ENCODE measurements around the gene GKN1. TPM values are rescaled to one million over a fixed set of nuclear protein-coding genes. Genes with fewer than 3 reads are reported as not detected.
A peak's percentile ranks its signal among the peaks of the same experiment; 100 is the strongest.

GKN1 gene
- total and polyA plus RNA-seq, 2 experiments from 2014 or later = not detected

GRCh38 chr2:68932402-68932801 is 42.0 kb upstream of the GKN1 start:
- H3K4me3 ChIP-seq = no peak overlapping the region
- peaks cover 8% of the 10 kb centered on the region for H3K27me3 ChIP-seq
- no peak for TF ChIP-seq CTCF (IDR thresholded peaks at IDR 0.05; ENCODE audit: low read depth, low read length)
- H3K9me3 ChIP-seq (ENCODE audit: low read depth) = no peaks in the 10 kb centered on the region
- H3K4me1 ChIP-seq (ENCODE audit: low read depth) = no peaks in the 10 kb centered on the region
- H3K27ac ChIP-seq = no peak overlapping the region
- H3K36me3 ChIP-seq = no peaks in the 10 kb centered on the region
- no peak for DNase-seq (ENCODE audit: low read depth in 1 of 2, low spot score in 1 of 2)

- TF ChIP-seq CTCF (IDR thresholded peaks at IDR 0.05; ENCODE audit: low read depth, low read length) = no peak
- H3K4me1 ChIP-seq (ENCODE audit: low read depth) = no peaks in the 10 kb centered on the region
- no peak overlapping the region for H3K4me3 ChIP-seq
- no peak for DNase-seq (ENCODE audit: low read depth in 1 of 2, low spot score in 1 of 2)
- H3K27me3 ChIP-seq = peaks cover 8% of the 10 kb centered on the region
- H3K27ac ChIP-seq = no peak overlapping the region
- H3K36me3 ChIP-seq = no peaks in the 10 kb centered on the region
- no peaks in the 10 kb centered on the region for H3K9me3 ChIP-seq (ENCODE audit: low read depth)
Observed at GRCh38 chr2:68934021-68934420, 40.4 kb upstream of the GKN1 start.

GRCh38 chr2:68935471-68935870 is 39.0 kb upstream of the GKN1 start:
- no peaks in the 10 kb centered on the region for H3K36me3 ChIP-seq

GRCh38 chr2:68936427-68936826 is 38.0 kb upstream of the GKN1 start:
- no peak overlapping the region for H3K27ac ChIP-seq
- H3K9me3 ChIP-seq (ENCODE audit: low read depth) = no peaks in the 10 kb centered on the region
- peak in 1 of 2 donors; percentile 52 for DNase-seq (ENCODE audit: low read depth in 1 of 2, low spot score in 1 of 2)
- H3K36me3 ChIP-seq = no peaks in the 10 kb centered on the region
- no peak overlapping the region for H3K4me3 ChIP-seq
- peaks cover 8% of the 10 kb centered on the region for H3K27me3 ChIP-seq
- no peak for TF ChIP-seq CTCF (IDR thresholded peaks at IDR 0.05; ENCODE audit: low read depth, low read length)
- no peaks in the 10 kb centered on the region for H3K4me1 ChIP-seq (ENCODE audit: low read depth)

More at GRCh38 chr2:68935471-68935870, 39.0 kb upstream of the GKN1 start:
- H3K27me3 ChIP-seq = peaks cover 8% of the 10 kb centered on the region
- no peaks in the 10 kb centered on the region for H3K4me1 ChIP-seq (ENCODE audit: low read depth)
- no peak overlapping the region for H3K4me3 ChIP-seq
- H3K27ac ChIP-seq = no peak overlapping the region
- DNase-seq (ENCODE audit: low read depth in 1 of 2, low spot score in 1 of 2) = no peak
- H3K9me3 ChIP-seq (ENCODE audit: low read depth) = no peaks in the 10 kb centered on the region
- no peak for TF ChIP-seq CTCF (IDR thresholded peaks at IDR 0.05; ENCODE audit: low read depth, low read length)

GRCh38 chr2:68936889-68937288 is 37.5 kb upstream of the GKN1 start:
- Histone ChIP-seq H3K36me3 (no peaks in the 10 kb centered on the region), H3K4me1 (ENCODE audit: low read depth) (no peaks in the 10 kb centered on the region), H3K27ac (no peak overlapping the region), H3K4me3 (no peak overlapping the region), H3K9me3 (ENCODE audit: low read depth) (no peaks in the 10 kb centered on the region), H3K27me3 (peaks cover 8% of the 10 kb centered on the region)
- no peak for TF ChIP-seq CTCF (IDR thresholded peaks at IDR 0.05; ENCODE audit: low read depth, low read length)
- DNase-seq (ENCODE audit: low read depth in 1 of 2, low spot score in 1 of 2) = peak in 1 of 2 donors; percentile 33
